ENCODE results near the gene LCN2.

DNA sequence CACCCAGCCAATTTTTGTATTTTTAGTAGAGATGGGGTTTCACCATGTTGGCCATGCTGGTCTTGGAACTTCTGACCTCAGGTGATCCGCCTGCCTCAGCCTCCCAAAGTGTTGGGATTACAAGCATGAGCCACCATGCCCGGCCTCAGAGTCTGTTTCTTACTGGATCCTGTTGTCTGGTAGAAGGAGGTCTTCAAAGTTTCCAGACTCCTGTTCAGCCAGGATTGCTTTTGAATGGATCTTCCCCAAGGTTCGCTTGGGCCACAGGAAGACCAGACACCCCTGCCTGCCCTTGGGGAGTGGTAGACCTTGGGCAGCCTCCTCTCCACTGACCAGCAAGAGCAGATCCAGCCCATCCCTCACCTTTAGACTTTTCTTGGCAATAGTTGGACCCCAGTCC is 7.6 kb upstream of the LCN2 start:
- TF ChIP-seq CTCF (IDR thresholded peaks at IDR 0.05) (no peak), POLR2A (IDR thresholded peaks at IDR 0.05) (no peak)

Data from adrenal gland (tissue), 5 donors.